GM21526 (cell line): Measurements from ENCODE around the gene ATP4B.

Experiments
- ATAC-seq: cut with Tn5 transposase; IDR thresholded peaks from one replicate; pipeline ENCODE4 v1.9.1; 2021; ENCODE audit warnings: moderate library complexity; ENCODE audit not compliant: unreplicated experiment, low FRiP score

The ATP4B gene

GRCh38 chr13:113643593-113643992, 14.4 kb downstream of the ATP4B start:
- ATAC-seq: no peak

- no peak for ATAC-seq
These were observed 15.4 kb downstream of the ATP4B start for GRCh38 chr13:113642563-113642962.

- no peak for ATAC-seq
These were observed 16.6 kb downstream of the ATP4B start for GRCh38 chr13:113641426-113641825.

GRCh38 chr13:113639616-113640262, 18.3 kb downstream of the ATP4B start:
- no peak for ATAC-seq

GRCh38 chr13:113638806-113639205, 19.2 kb downstream of the ATP4B start:
- ATAC-seq: no peak

GRCh38 chr13:113638173-113638746, 19.7 kb downstream of the ATP4B start:
- no peak for ATAC-seq

GRCh38 chr13:113637262-113638160, 20.5 kb downstream of the ATP4B start:
- no peak for ATAC-seq

GRCh38 chr13:113636266-113636963, 21.6 kb downstream of the ATP4B start:
- ATAC-seq: no peak

GRCh38 chr13:113635709-113636108, 22.3 kb downstream of the ATP4B start:
- no peak for ATAC-seq

GRCh38 chr13:113635048-113635420, 23.0 kb downstream of the ATP4B start:
- ATAC-seq: no peak

GRCh38 chr13:113634279-113635047, 23.5 kb downstream of the ATP4B start:
- ATAC-seq: no peak

- ATAC-seq: no peak
These were observed 24.5 kb downstream of the ATP4B start for GRCh38 chr13:113633485-113633873.

- ATAC-seq: no peak
These were observed 25.1 kb downstream of the ATP4B start for GRCh38 chr13:113632706-113633484.

GRCh38 chr13:113631341-113632095, 26.5 kb downstream of the ATP4B start:
- no peak for ATAC-seq

- no peak for ATAC-seq
These were observed 27.2 kb downstream of the ATP4B start for GRCh38 chr13:113630804-113631203.

- no peak for ATAC-seq
These were observed 27.7 kb downstream of the ATP4B start for GRCh38 chr13:113630296-113630695.

GRCh38 chr13:113629866-113630265, 28.1 kb downstream of the ATP4B start:
- ATAC-seq: no peak

- no peak for ATAC-seq
These were observed 29.4 kb downstream of the ATP4B start for GRCh38 chr13:113628291-113629270.
